ENCODE measurements around the gene PRDX3.

Gene PRDX3

GRCh38 chr10:119125942-119126341 is 52.7 kb downstream of the PRDX3 start:
- TF ChIP-seq CTCF (conservative IDR thresholded peaks at IDR 0.05; ENCODE audit: low read depth) = no peak
- DNase-seq (ENCODE audit: low spot score) = no peak
- no peak overlapping the region for H3K27ac ChIP-seq
- ChIA-PET CTCF (no interaction called here), POLR2A (ENCODE audit: low non-redundant PET) (no interaction called here)

GRCh38 chr10:119120875-119121274 is 57.7 kb downstream of the PRDX3 start:
- no peak overlapping the region for H3K27ac ChIP-seq
- CTCF ChIA-PET = interaction anchor here (0.5 kb wide), 1 partner anchor 71 kb away, joined by 5 read pairs; no protein-coding TSS in a partner anchor
- POLR2A ChIA-PET (ENCODE audit: low non-redundant PET) = no interaction called here
- TF ChIP-seq CTCF (conservative IDR thresholded peaks at IDR 0.05; ENCODE audit: low read depth) = no peak
- no peak for DNase-seq (ENCODE audit: low spot score)

GRCh38 chr10:119120413-119120867 is 58.2 kb downstream of the PRDX3 start:
- DNase-seq (ENCODE audit: low spot score) = no peak
- no peak overlapping the region for H3K27ac ChIP-seq
- ChIA-PET CTCF (interaction anchor here (0.5 kb wide), 1 partner anchor 71 kb away, joined by 5 read pairs; no protein-coding TSS in a partner anchor), POLR2A (ENCODE audit: low non-redundant PET) (no interaction called here)
- TF ChIP-seq CTCF (conservative IDR thresholded peaks at IDR 0.05; ENCODE audit: low read depth) = no peak

- POLR2A ChIA-PET (ENCODE audit: low non-redundant PET) = no interaction called here
- no peak for DNase-seq (ENCODE audit: low spot score)
- CTCF ChIA-PET = interaction anchor here (0.5 to 0.7 kb wide), 2 partner anchors 422 to 1788 kb away, joined by 3 to 5 read pairs; no protein-coding TSS in a partner anchor
- no peak overlapping the region for H3K27ac ChIP-seq
- TF ChIP-seq CTCF (conservative IDR thresholded peaks at IDR 0.05; ENCODE audit: low read depth) = no peak
Measured at GRCh38 chr10:119119400-119119799, 59.2 kb downstream of the PRDX3 start.

DNA sequence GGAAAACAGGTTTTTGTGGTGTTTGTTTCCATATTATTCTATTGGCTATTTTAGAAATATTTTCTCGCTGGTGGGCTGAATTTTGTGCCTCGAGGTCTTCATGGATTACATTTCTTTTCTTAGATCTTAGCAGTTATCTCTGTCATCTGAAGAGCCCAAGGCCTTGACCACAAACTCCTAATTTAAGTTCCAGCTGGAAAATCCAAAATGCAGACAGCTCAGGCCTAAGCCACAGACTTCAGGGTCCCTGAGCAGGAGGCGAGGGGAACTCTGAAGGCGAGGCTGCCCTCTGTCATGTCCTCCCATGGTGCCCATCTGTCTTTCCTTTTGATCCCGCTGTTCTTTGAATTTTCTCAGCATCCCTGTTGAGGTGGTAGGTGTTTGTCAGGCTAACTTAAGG is 60.4 kb downstream of the PRDX3 start:
- no peak for DNase-seq (ENCODE audit: low spot score)
- TF ChIP-seq CTCF (conservative IDR thresholded peaks at IDR 0.05; ENCODE audit: low read depth) = no peak
- ChIA-PET CTCF (interaction anchor here (0.6 kb wide), 1 partner anchor 379 kb away, joined by 3 read pairs; no protein-coding TSS in a partner anchor), POLR2A (ENCODE audit: low non-redundant PET) (interaction anchor here (0.6 kb wide), 2 partner anchors 13 to 37 kb away, joined by 6 to 9 read pairs; no protein-coding TSS in a partner anchor)
- H3K27ac ChIP-seq = no peak overlapping the region

All from RWPE1 (cell line).